ENCODE results near the gene SIGLEC6.

DNA sequence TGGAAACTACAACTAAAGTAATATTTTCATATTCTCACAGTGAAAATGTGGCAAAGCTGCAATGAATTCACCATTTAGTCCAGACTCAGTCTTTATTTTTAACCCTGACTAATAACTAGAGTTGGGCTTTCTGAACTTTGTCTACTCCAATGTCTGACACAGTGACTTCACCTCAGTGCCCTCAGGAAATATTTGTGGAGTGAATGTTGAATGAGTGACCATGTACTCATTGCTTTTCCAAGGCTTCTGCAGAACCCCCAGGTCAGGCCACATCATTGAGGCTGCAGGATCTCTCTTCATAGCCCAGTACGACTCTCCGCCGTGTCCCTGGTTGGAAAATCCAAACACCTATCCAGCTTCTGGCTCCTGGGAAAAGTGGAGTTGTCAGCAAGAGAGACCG is 41.4 kb upstream of the SIGLEC6 start:
- no peak for TF ChIP-seq EZH2 (IDR thresholded peaks at IDR 0.05)
- TF ChIP-seq POLR2AphosphoS5 (IDR thresholded peaks at IDR 0.05; ENCODE audit: borderline replicate concordance, low read depth, low read length): no peak
- TF ChIP-seq FOXP2 (optimal IDR thresholded peaks at IDR 0.05; ENCODE audit: control extremely low read depth, extremely low read length, insufficient read depth): no peak

Measured in SK-N-MC (cell line).